HEK293T (cell line): Measurements from ENCODE around the gene GPR142.

Experiments
- CTCF ChIA-PET: fragments of 350-600 bp; formaldehyde crosslinking; extraction: SDS; loops from one replicate; lab custom pipeline; 2021; ENCODE audit warnings: antibody characterized with exemption, inconsistent platforms; lab: Yijun Ruan, JAX
- POLR2A ChIA-PET: fragments of 350-600 bp; formaldehyde crosslinking; extraction: SDS; loops from one replicate; lab custom pipeline; 2020; ENCODE audit warnings: antibody characterized with exemption, inconsistent platforms; lab: Yijun Ruan, JAX
- DNase-seq: peaks from one replicate; pipeline ENCODE4 v3.0.0; 2012; ENCODE audit warnings: mixed read lengths; ENCODE audit errors: extremely low spot score
- ARNT ChIP-seq: fragments of 450-650 bp; IDR thresholded peaks from 2 replicates; pipeline ENCODE4 v1.6.1; 2017; ENCODE audit warnings: mild to moderate bottlenecking
- BHLHE40 ChIP-seq: fragments of 450-650 bp; IDR thresholded peaks from 2 replicates; pipeline ENCODE4 v1.6.1; 2016; ENCODE audit warnings: mild to moderate bottlenecking, moderate library complexity, borderline replicate concordance
- CTBP1 ChIP-seq: fragments of 450-650 bp; IDR thresholded peaks from 2 replicates; pipeline ENCODE4 v1.6.1; 2016; ENCODE audit warnings: borderline replicate concordance
- ELF4 ChIP-seq: fragments of 450-650 bp; IDR thresholded peaks from 2 replicates; pipeline ENCODE4 v1.6.1; 2017; ENCODE audit warnings: antibody characterized with exemption
- FOXA1 ChIP-seq: fragments of 450-650 bp; IDR thresholded peaks from 2 replicates; pipeline ENCODE4 v1.6.1; 2016; ENCODE audit warnings: mild to moderate bottlenecking
- FOXK2 ChIP-seq: fragments of 450-650 bp; IDR thresholded peaks from 2 replicates; pipeline ENCODE4 v1.6.1; 2016; ENCODE audit warnings: mild to moderate bottlenecking
- FOXM1 ChIP-seq: fragments of 450-650 bp; IDR thresholded peaks from 2 replicates; pipeline ENCODE4 v1.6.1; 2017; ENCODE audit warnings: mild to moderate bottlenecking, borderline replicate concordance
- HDGF ChIP-seq: fragments of 450-650 bp; IDR thresholded peaks from 2 replicates; pipeline ENCODE4 v1.6.1; 2017; ENCODE audit warnings: antibody characterized with exemption, borderline replicate concordance
- L3MBTL2 ChIP-seq: fragments of 450-650 bp; conservative IDR thresholded peaks from 2 replicates; pipeline ENCODE4 v1.6.1; 2016; ENCODE audit warnings: mild to moderate bottlenecking
- LEF1 ChIP-seq: fragments of 450-650 bp; IDR thresholded peaks from 2 replicates; pipeline ENCODE4 v1.6.1; 2017; ENCODE audit warnings: mild to moderate bottlenecking, borderline replicate concordance
- NFRKB ChIP-seq: fragments of 450-650 bp; IDR thresholded peaks from 2 replicates; pipeline ENCODE4 v1.6.1; 2016; ENCODE audit warnings: mild to moderate bottlenecking, moderate library complexity
- SP1 ChIP-seq: fragments of 450-650 bp; IDR thresholded peaks from 2 replicates; pipeline ENCODE4 v1.6.1; 2017
- SUZ12 ChIP-seq: fragments of 450-650 bp; IDR thresholded peaks from 2 replicates; pipeline ENCODE4 v1.6.1; 2016; ENCODE audit warnings: mild to moderate bottlenecking
- TARDBP ChIP-seq: fragments of 450-650 bp; IDR thresholded peaks from 2 replicates; pipeline ENCODE4 v1.6.1; 2016
- ZNF384 ChIP-seq: fragments of 450-650 bp; IDR thresholded peaks from 2 replicates; pipeline ENCODE4 v1.6.1; 2016
- TF ChIP-seq, protein P1 (sequence below): fragments of 450-650 bp; IDR thresholded peaks from 2 replicates; pipeline ENCODE4 v1.6.1; 2016

Gene GPR142

GRCh38 chr17:74361230-74362068 lies 5.9 kb upstream of the GPR142 start, which contains the start of gene BTBD17:
Gene BTBD17 (minus strand): TSS chr17:74361868. CDS start chr17:74361819, 49 bp downstream.
- DNase-seq: peak; percentile 77

DNA sequence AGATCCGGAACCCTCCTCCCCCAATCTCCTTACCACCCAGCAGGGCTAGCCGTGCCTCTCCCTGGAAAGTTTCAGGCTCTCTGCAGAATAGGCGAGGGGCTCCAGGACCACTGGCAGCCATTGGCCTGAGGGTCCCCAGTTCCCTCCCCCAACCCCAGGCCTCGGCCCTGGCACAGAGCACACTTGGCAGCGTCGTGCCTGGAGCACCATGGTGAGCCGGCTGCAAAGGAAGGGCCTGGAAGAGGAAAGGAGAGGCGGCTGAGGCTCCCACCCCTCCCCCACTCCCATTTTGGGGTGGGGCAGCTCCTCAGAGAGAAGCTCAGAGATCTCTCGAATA lies 5.3 kb upstream of the GPR142 start:
- CTCF ChIA-PET: interaction anchor here (0.5 to 2.2 kb wide), 11 partner anchors 10 to 228 kb away, joined by 3 to 10 read pairs (median 4); no protein-coding TSS in a partner anchor
- no peak for DNase-seq
- no peak for TF ChIP-seq L3MBTL2
- TF ChIP-seq LEF1: no peak
- TF ChIP-seq ARNT: no peak
- TF ChIP-seq SP1: no peak
- POLR2A ChIA-PET: no interaction called here

More at GRCh38 chr17:74361230-74362068, 5.9 kb upstream of the GPR142 start, which contains the start of gene BTBD17:
- ChIA-PET POLR2A (no interaction called here), CTCF (interaction anchor here (0.5 to 2.2 kb wide), 11 partner anchors 10 to 1522 kb away, joined by 3 to 10 read pairs (median 3); no protein-coding TSS in a partner anchor)
- TF ChIP-seq HDGF (no peak), SP1 (no peak), FOXK2 (no peak), BHLHE40 (no peak), FOXA1 (no peak), NFRKB (no peak), SUZ12 (no peak), CTBP1 (no peak), LEF1 (no peak), TARDBP (no peak), L3MBTL2 (no peak)

GRCh38 chr17:74362810-74363498 lies 4.4 kb upstream of the GPR142 start:
- POLR2A ChIA-PET: no interaction called here
- DNase-seq: no peak
- TF ChIP-seq FOXK2: no peak
- no peak for TF ChIP-seq ARNT
- TF ChIP-seq SUZ12: no peak
- no peak for TF ChIP-seq ZNF384
- TF ChIP-seq LEF1: no peak
- no peak for TF ChIP-seq FOXM1
- TF ChIP-seq, protein P1, sequence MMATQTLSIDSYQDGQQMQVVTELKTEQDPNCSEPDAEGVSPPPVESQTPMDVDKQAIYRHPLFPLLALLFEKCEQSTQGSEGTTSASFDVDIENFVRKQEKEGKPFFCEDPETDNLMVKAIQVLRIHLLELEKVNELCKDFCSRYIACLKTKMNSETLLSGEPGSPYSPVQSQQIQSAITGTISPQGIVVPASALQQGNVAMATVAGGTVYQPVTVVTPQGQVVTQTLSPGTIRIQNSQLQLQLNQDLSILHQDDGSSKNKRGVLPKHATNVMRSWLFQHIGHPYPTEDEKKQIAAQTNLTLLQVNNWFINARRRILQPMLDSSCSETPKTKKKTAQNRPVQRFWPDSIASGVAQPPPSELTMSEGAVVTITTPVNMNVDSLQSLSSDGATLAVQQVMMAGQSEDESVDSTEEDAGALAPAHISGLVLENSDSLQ: no peak
- CTCF ChIA-PET: interaction anchor here (0.6 to 2.2 kb wide), 15 partner anchors 11 to 227 kb away, joined by 3 to 10 read pairs (median 4); no protein-coding TSS in a partner anchor

GRCh38 chr17:74368341-74369081 lies 1.2 kb downstream of the GPR142 start:
- DNase-seq: peak; percentile 82
- ChIA-PET POLR2A (interaction anchor here (0.7 kb wide), 1 partner anchor 505 kb away, joined by 3 read pairs; no protein-coding TSS in a partner anchor), CTCF (interaction anchor here (0.6 to 3.0 kb wide), 24 partner anchors 9 to 847 kb away, joined by 3 to 32 read pairs (median 4); no protein-coding TSS in a partner anchor)
- TF ChIP-seq TARDBP (no peak), SUZ12 (no peak), LEF1 (no peak), FOXK2 (no peak), HDGF (no peak), FOXM1 (peak; percentile 68; the same call in 1 of the 2 replicates)
- TF ChIP-seq, protein P1: no peak

DNA sequence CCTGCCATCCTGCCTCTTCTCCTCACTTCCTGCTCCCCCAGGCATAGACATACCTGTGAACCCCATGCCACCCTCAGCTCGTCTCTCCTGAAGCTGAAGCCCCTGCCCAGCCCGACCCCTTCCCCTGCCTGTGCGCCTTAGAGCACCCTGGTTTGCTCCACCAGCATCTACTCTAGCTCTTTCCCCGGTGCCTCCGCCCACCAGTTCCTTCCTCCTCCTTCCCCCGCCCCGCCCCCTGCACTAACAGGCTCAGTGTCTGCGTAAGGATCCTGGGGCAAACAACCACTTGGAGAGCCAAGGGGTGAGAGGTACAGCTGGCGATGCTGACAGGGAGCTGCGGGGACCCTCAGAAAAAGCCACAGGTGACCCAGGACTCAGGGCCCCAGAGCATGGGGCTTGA lies 1.9 kb downstream of the GPR142 start:
- ChIA-PET POLR2A (no interaction called here), CTCF (interaction anchor here (0.7 to 3.0 kb wide), 6 partner anchors 9 to 122 kb away, joined by 4 to 32 read pairs (median 12); no protein-coding TSS in a partner anchor)
- no peak for DNase-seq
- no peak for TF ChIP-seq ELF4
- TF ChIP-seq ZNF384: no peak
- TF ChIP-seq SP1: no peak
- TF ChIP-seq FOXA1: no peak
- no peak for TF ChIP-seq HDGF
- TF ChIP-seq NFRKB: no peak
- no peak for TF ChIP-seq BHLHE40
- no peak for TF ChIP-seq L3MBTL2
